GM18498 (cell line): ENCODE results near the gene PRAMEF18.
"Not testable (repeated sequence)": the region's sequence is repeated elsewhere in the genome, so short reads cannot be mapped to it uniquely, and the experiment has no call there.

Source experiments
- ATAC-seq: cut with Tn5 transposase; IDR thresholded peaks from one replicate; pipeline ENCODE4 v1.9.1; 2021; ENCODE audit warnings: mild to moderate bottlenecking, moderate library complexity; ENCODE audit not compliant: unreplicated experiment

Gene PRAMEF18, protein sequence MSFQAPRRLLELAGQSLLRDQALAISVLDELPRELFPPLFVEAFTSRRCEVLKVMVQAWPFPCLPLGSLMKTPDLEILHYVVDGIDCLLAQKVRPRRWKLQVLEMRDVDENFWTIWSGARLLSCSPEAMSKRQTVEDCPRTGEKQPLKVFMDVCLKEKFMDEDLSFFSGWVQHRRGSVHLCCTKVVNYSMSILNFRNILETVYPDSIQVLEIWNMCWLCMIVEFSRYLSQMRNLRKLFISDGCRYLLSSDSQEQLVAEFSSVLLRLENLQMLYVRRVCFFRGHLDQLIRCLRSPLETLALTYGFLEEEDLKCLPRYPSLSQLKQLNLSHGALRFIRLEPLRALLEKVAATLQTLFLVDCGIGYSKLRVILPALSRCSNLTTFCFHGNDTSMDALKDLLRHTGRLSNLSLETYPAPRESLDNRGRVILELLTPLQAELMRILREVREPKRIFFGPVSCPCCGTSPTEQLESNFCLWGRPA

DNA sequence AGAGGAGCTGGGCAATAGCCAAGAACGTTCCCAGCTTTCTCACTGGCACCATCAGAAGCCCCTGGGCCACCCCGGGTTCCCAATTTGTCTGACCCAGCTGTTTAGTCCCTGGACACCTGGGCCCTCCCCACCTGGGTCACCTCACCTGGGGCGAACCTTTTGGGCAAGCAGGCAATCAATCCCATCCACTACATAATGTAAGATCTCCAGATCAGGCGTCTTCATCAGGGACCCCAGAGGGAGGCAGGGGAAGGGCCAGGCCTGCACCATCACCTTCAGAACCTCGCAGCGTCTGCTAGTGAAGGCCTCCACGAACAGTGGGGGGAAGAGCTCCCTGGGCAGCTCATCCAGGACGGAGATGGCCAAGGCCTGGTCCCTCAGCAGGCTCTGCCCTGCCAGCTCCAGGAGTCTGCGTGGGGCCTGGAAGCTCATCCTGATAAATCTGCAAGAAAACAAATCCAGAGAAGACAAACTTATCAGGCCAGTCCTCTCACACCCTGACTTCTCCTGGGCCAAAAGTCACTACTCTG, at the start of gene PRAMEF18:
Gene PRAMEF18 (minus strand): TSS at position 480 of the 530 bp plus-strand sequence. CDS start 48 bp downstream, at position 432.
- ATAC-seq: not testable (repeated sequence)

DNA sequence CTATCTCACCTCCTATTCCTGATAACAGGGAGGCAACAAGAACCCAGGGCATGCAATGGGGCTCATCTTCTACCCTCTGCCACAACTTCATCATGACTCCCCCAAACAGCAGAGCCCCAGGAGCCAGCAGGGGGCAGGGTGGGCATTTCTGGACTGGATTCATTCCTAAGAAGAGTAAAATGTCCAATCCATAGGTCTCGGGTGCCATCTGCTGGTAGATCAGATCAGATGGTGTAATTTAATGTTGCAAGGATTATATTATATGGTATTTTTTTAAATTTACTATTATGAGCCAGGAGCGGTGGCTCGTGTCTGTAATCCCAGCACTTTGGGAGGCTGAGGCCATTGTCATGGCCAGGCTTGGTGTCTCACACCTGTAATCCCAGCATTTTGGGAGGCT, 39.2 kb upstream of the PRAMEF18 start:
- not testable (repeated sequence) for ATAC-seq

DNA sequence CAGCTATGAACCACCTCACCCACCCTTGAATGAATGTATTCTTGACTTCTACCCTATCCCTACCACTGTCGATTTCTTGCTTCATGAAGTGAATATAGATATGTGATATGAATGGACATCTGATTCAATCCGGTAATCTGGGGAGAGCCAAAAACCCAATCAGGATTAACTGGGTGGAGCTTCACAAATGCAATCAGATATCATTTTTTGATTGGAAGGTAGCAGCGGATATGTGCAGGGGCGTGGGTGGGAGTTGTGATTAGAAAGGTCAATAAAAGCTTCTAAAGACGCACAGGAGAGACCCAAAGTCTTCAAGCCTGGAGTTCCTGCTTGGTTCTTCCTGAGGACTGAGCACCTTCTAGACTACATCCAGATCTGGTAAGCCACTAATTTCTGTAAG, 27.9 kb upstream of the PRAMEF18 start, which contains the start of gene PRAMEF5:
Gene PRAMEF5 (plus strand): TSS at position 301 of the 400 bp plus-strand sequence. CDS start 5,071 bp downstream, outside the sequence.
- ATAC-seq: not testable (repeated sequence)

DNA sequence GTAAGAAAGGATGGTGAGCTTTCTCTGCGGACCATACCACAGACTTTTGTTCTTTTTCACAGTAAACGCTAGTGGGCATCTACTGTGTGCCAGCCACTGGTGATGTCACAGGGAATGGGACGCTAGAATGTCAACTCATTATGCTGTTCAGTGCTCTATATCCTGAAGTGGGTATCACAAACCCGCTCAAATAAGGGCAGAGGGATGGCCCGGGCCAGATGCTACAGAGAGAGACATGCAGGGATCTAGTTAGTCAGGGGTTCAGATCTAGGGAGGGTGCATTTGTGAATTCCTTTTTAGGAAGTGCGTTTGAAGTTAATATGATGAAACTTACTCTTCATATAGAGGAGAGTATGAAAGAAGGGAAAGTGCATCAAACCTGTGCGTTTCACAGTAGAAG, 21.2 kb upstream of the PRAMEF18 start:
- ATAC-seq: not testable (repeated sequence)

DNA sequence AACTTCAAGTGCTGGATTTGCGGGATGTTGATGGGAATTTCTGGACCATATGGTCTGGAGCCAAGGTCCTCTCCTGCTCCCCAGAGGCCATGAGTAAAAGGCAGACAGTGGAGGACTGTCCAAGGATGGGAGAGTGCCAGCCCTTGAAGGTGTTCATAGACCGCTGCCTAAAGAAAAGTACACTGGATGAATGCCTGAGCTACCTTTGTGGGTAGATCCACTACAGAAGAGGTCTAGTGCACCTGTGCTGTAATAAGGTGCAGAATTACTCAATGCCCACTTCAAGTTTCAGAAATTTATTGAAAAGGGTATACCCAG, 20.6 kb upstream of the PRAMEF18 start:
- not testable (repeated sequence) for ATAC-seq

DNA sequence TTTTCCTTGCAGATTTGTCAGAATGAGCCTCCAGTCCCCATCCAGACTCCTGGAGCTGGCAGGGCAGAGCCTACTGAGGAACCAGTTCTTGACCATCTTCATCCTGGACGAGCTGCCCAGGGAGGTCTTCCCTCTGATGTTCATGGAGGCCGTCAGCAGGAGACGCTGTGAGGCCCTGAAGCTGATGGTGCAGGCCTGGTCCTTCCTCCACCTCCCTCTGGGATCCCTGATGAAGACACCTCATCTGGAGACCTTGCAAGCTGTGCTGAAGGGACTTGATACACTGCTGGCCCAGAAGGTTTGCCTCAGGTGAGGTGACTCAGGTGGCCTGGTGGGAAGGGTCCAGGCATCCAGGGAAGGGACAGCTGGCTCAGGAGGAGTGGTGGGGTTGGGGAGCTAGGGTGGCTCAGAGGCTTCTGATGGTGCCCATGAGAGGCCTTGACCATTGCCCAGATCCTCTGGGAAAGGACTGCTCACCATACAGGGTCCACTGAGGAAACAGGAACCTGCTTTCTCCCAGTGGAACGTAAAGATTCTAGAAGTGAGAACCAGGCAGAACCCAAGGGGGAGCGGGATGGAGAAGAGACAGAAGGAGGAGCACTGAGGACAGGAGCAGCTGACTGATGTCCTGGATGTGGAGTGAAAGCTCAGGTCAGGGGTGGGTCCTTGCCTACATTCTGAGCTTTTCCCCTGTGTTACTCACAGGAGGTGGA, 20.0 kb upstream of the PRAMEF18 start:
- ATAC-seq: not testable (repeated sequence)

DNA sequence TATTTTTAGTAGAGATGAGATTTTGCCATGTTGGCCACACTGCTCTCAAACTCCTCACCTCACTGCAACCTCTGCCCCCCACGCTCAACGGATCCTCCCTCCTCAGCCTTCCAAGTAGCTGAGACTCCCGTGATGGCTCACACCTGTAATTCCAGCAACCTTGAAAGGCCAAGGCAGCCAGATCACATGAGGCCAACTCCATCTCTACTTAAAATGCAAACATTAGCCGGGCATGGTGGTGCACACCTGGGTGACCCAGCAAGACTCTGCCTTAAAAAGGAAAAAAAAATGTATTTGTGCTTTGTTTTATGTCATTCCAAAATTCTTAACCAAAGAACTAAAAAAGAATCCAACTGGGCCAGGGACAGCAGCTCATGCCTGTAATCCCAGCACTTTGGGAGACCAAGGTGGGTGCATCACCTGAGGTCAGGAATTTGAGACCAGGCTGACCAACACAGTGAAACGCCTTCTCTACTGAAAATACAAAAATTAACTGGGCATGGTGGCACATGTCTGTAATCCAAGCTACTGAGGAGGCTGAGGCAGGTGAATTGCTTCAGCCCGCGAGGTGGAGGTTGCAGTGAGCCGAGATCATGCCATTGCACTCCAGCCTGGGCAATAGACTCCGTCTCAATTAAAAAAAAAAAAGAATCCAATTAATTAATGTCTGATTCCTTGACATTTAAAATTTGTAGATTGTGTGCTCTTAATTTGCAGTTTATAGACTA, 17.7 kb upstream of the PRAMEF18 start:
- ATAC-seq: not testable (repeated sequence)

DNA sequence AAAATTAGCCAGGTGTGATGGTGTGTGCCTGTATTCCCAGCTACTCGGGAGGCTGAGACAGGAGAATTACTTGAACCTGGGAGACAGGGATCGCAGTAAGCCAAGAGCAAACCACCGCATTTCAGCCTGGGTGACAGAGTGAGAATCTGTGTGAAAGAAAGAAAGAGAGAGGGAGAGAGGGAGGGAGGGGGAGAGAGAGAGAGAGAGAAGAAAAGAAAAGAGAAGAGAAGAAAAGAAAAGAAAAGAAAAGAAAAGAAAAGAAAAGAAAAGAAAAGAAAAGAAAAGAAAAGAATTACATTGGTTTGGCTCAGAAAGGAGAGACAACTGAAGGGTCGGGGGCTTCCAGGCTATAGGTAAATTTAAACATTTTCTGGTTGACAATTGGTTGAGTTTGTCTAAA, 13.7 kb upstream of the PRAMEF18 start:
- not testable (repeated sequence) for ATAC-seq

DNA sequence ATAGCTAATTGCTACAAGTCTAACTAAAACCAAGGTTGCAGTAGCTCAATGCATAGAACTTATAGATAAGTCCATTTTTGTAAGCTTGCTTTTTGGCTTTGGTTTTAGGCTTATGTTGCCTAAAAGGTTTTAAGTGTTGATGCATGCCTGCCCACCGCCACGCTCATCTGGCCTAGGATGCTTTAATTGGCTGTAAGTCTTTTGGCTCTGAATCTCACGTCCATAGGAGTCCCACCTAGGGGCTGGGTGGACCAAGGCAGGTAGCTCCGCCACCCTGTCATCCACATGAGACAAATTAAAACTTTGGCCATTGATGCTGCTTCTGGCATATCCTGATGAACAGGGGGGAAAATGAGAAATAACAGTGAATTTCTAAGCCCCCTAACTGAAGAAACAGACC, 11.6 kb upstream of the PRAMEF18 start:
- ATAC-seq: not testable (repeated sequence)

DNA sequence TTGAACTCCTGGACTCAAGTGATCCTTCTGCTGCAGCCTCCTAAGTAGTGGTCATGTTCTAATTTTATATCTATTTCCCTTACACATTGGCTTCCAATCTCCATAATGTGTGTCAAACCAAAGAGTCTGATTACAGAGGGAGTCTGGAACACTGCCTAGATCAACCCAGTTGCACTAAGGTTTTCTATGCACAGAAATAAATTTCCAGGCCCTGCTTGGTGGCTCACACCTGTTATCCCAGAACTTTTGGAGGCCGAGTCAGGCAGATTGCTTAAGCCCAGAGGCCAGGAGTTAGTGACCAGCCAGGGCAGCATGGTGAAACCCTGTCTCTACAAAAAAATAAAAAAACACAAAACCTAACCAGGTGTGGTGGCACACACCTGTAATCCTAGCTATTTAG, 8.1 kb upstream of the PRAMEF18 start:
- ATAC-seq: not testable (repeated sequence)

DNA sequence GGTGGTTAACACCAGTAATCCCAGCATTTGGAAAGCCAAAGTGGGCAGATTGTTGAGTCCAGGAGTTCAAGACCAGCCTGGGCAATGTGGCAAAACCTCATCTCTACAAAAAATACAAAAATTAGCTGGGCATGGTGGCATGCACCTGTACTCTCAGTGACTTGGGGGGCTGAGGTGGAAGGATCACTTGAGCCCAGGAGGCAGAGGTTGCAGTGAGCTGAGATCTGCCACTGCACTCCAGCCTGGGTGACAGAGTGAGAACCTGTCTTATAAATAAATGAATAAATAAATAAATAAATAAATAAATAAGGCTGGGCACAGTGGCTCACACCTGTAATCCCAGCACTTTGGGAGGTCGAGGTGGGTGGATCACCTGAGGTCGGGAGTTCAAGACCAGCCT, 6.1 kb upstream of the PRAMEF18 start:
- ATAC-seq: not testable (repeated sequence)

DNA sequence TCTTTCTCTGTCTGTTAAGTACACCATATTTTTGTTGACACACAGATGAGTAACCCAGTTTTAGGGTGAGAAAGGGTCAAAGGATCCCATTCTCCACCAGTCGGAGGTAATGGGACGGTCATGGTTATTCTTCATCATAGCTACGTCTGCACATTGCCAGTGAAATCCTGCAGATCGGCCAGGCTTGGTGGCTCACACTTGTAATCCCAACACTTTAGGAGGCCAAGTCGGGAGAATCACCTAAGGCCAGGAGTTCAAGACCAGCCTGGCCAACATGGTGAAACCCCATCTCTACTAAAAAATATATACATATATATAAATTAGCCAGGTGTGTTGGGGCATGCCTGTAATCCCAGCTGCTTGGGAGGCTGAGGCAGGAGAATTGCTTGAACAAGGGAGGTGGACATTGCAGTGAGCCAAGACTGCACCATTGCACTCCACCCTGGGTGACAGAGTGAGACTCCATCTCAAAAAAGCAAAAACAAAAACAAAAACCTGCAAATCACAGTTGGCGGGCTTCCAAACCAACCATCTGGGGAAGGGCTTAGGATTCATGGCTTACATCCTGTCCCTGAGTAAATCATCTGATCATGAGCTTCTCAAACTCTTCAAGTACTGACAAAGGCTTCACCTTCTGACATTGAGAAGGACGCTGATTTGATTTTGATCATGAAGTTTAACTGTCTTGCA, 5.3 kb upstream of the PRAMEF18 start:
- not testable (repeated sequence) for ATAC-seq

DNA sequence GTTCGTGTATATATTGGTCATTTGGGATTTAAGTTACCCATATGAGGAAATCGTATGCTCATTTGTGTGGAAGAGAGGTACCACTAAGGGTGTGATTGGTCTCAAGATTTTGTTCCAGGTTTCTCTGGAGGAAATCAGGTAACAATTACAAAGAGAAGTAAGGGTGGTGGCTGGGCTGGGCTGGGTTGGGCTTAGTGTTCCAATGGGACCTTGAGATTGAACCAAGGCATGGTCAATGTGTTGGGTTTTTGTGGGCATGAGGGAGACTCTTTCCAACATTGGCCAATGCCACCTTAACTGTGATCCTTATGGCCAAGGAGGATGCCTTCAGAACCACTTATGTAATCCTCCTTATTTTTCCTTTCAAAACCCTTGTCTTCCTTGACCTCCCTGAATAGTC, 4.6 kb upstream of the PRAMEF18 start:
- ATAC-seq: not testable (repeated sequence)

DNA sequence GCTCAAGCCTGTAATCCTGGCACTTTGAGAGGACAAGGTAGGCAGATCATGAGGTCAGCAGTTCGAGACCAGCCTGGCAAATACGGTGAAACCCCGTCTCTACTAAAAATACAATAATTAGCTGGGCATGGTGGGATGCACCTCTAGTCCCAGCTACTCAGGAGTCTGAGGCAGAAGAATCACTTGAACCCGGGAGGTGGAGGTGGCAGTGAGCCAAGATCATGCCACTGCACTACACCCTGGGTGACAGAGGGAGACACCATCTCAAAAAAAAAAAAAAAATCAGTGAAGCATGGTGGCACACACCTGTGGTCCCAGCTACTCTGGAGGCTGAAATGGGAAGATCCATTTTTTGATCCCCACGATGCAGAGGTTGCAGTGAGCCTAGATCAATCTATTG, 4.1 kb upstream of the PRAMEF18 start:
- not testable (repeated sequence) for ATAC-seq

DNA sequence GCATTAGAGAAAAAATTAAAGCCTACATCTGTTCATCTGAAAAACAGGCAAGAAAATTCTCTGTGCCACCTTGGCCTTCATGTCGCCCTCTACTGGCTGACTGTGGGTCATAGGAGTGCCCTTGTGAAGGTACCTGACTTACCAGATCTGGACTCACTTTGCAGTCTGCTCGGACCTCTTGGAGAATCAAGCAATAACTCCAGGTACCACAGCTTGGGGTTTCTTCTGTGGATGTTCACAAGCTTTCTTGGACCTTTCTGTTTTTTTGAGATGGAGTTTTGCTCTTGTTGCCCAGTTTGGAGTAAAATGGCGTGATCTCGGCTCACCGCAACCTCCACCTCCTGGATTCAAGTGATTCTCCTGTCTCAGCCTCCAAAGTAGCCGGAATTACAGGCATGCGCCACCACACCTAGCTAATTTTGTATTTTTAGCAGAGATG, 2.4 kb upstream of the PRAMEF18 start:
- ATAC-seq: no peak

DNA sequence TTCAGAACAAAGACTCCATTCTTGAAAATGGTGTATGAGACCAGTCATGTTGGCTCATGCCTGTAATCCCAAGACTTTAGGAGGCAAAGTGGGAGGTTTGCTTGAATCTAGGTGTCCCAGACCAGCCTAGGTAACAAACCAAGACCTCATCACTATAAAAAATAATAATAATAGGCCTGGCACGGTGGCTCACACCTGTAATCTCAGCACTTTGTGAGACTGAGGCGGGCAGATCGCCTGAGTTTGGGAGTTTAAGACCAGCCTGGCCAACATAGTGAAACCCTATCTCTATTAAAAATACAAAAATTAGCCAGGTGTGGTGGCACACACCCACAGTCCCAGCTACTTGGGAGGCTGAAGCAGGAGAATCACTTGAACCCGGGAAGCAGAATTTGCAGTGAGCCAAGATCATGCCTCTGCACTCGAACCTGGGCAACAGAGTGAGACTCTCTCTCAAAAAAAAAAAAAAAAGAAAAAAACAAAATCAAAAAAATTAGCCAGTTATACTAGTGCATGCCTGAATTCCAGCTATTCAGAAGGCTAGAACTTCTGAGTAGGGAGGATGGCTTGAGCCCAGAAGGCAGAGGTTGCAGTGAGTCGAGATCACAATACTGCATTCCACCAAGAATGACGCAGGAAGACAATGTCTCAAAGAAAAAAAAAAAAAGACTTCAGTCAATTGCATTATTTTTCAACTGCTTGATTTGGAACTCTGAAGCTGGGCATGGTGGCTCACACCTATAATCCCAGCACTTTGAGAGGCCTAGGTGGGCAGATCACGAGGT, 1.5 kb upstream of the PRAMEF18 start:
- ATAC-seq: not testable (repeated sequence)

DNA sequence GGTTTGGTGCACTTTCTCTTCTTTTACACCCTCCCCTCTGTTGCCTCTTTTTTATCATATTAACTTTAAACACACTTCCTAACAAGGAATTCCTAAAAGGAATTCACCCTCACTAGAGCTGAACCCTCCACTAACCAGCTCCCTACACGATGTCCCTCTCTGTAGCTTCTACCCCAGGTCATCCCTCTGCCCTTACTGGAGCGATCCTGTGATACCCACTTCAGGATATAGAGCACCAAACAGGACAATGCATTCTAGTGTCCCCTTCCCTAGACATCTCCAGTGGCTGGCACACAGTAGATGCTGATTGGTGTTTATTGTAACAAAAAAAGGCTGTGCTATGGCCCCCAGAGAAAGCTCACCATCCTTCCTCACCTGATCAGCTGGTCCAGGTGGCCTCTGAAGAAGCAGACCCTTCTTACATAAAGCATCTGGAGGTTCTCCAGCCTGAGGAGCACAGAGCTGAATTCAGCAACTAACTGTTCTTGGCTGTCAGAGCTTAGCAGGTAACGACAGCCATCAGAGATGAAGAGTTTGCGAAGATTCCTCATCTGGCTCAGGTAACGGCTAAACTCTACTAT, 1.4 kb downstream of the PRAMEF18 start:
- no peak for ATAC-seq

DNA sequence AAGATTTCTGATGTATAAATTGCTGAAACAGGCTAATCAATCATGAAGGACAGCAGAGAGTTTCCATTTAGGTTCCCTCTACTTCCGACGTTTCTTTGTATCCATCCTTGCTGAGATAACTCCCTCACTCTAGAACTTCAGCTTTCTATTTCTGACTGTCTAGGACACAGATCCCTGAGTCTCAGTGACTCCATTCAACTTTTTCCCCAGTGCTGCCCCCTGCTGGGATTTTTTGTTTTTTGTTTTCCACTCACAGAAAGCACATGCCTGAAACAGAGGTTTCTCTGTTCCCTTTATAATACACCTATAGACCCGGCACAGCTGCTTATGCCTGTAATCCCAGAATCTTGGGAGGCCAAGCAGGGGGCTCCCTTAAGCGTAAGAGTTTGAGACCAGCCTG, 3.2 kb downstream of the PRAMEF18 start:
- ATAC-seq: not testable (repeated sequence)

DNA sequence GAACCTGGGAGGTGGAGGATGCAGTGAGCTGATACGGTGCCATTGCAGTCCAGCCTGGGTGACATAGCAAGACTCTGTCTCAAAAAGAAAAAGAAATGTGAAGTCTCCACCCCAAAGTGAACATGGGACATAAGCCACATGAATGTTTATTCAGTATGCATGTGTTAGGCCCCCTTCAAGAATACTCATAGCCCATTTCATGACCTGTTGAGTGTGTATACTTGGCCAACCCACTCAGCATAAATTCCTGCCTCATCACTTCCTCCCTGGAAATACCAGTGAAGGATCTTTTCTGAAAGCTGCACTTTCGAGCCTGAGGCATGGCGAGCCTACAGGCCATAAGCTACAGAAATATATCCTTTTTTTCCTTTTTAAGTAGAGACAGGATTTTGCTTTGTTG, 6.8 kb downstream of the PRAMEF18 start:
- not testable (repeated sequence) for ATAC-seq
